GM12865 (cell line): ENCODE results near the gene UTP14C.

Source experiments
- DNase-seq: peaks from one replicate; pipeline ENCODE4 v3.0.0; 2010; ENCODE audit warnings: low read depth
- H3K4me3 ChIP-seq: 2 replicates; pipeline ENCODE4 v1.5.1; 2011; ENCODE audit warnings: mild to moderate bottlenecking, low read depth, low read length, control low read depth
- TF ChIP-seq, protein P1 (sequence below): IDR thresholded peaks from 2 replicates; pipeline ENCODE4 v1.5.1; 2011; ENCODE audit warnings: low read length, control low read depth, low read depth, inconsistent platforms; ENCODE audit not compliant: insufficient read depth; ENCODE audit errors: missing control alignments

UTP14C gene

DNA sequence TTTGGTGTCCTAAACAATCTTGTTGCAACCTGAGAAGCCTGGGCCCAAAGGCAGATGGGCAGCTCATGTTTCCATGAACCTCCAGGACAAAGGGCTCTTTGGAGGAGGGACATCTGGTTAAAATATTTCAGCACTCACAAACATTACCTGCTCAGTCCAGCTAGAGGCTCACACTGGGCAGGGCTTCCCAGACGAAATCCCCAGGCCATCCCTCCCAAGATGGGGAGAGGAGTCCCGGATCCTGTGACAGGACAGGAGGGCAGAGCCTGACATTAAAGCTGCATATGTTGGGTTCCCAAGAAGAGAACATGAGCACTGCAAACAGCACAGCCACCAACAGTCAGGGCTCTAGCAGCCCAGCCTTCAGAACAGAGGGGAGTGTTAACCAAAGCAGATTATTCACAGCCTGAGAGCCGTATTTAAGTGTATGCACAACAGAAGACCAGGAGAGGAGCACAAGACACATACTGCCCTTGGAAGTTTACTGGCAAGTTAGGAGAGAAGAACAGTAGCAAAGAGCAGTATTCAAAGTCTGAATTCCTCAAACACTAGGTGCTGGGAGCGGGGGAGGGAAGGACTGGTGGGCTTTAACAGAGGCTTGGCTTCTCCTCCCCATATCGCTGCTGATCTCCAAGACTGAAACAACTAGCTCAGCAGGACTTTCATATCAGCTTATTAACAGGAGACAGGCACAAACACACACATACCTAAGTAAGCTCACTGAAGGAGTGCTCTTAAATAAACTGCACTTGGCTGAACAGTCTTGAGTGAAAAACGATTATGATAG lies 25.6 kb upstream of the UTP14C start:
- TF ChIP-seq, protein P1, sequence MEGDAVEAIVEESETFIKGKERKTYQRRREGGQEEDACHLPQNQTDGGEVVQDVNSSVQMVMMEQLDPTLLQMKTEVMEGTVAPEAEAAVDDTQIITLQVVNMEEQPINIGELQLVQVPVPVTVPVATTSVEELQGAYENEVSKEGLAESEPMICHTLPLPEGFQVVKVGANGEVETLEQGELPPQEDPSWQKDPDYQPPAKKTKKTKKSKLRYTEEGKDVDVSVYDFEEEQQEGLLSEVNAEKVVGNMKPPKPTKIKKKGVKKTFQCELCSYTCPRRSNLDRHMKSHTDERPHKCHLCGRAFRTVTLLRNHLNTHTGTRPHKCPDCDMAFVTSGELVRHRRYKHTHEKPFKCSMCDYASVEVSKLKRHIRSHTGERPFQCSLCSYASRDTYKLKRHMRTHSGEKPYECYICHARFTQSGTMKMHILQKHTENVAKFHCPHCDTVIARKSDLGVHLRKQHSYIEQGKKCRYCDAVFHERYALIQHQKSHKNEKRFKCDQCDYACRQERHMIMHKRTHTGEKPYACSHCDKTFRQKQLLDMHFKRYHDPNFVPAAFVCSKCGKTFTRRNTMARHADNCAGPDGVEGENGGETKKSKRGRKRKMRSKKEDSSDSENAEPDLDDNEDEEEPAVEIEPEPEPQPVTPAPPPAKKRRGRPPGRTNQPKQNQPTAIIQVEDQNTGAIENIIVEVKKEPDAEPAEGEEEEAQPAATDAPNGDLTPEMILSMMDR, result no peak
- H3K4me3 ChIP-seq, result no peak overlapping the region
- DNase-seq, result no peak

DNA sequence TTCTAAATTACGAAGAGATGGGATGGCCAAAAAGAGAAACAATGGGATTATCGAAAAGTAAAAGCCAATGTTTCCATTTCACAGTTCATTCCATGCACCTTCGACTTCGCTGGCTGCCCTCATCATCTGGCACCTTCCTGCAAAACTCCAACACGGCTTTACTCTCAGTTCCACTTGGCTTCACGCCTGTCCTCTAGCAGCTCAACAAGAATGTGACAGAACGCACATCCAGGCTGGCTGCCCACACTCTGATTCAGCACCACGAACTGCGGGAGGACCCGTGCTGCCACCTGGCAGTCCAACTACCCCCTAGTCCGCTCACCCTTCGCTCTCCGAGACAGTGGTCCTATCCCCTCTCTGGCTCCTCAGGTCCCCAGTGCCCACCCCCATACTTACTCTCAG lies 25.0 kb upstream of the UTP14C start:
- H3K4me3 ChIP-seq, result no peak overlapping the region
- DNase-seq, result no peak
- TF ChIP-seq, protein P1, result no peak

DNA sequence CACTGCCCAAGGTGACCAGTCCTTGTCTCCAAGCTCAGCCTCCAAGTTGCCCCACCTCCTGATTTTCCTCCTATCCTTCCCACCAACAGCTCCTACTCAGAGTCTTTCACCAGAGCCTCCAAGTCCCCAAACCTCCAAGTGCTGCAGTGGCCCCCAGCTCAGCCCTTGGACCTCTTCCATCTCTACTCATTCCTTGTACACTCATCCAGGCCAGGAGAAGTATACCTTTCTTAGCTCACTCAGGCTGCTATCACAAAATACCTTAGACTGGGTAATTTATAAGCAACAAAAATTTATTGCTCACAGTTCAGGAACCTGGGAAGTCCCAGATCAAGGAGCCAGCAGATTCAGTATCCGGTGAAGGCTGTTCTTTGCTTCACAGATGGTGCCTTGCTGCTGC lies 24.6 kb upstream of the UTP14C start:
- DNase-seq, result no peak
- TF ChIP-seq, protein P1, result no peak
- H3K4me3 ChIP-seq, result no peak overlapping the region

DNA sequence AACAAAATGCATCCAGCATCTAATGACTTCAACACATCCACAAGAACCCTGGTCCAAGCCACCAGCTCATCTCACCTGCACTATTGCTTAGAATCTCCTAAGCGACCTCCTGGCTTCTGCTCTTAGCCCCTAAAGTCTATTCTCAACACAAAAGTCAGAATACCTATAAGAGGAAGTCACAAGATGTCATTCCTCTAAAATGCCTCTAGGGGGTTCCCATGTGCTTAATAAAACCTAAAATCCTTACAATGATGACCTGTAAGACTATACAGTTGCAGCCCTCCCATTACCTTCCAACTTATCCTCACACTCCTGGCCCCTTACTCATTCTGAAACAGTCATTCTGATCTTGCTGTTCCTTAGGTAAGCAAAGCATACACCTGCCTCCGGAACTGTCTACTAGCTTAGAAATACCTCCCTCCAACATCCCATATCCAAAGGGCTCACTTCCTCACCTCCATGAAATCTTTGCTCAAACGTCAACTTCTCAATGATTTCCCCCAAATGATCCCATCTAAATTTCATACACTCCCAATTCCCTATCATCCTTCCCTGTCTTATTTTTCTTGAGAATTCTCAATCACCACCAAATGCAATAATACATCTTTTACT lies 23.3 kb upstream of the UTP14C start:
- peak; percentile 56 for DNase-seq
- TF ChIP-seq, protein P1, result peak; percentile 65
- no peak overlapping the region for H3K4me3 ChIP-seq

DNA sequence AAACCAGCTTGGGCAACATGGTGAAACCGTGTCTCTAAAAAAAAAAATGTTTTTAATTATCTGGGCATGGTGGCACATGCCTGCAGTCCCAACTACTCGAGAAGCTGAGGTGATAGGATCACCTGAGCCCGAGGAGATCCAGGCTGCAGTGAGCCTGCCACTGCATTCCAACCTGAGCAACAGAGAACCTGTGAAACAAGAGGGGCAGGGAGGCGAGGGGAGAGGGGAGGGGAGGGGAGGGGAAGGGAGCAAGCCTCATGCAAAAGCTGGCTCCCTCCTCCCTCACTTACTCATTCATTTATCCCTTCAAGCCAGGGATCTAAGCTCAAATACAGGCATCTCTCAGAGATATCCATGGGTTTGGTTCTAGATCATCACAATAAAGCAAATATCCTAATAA lies 22.1 kb upstream of the UTP14C start:
- DNase-seq, result no peak

DNA sequence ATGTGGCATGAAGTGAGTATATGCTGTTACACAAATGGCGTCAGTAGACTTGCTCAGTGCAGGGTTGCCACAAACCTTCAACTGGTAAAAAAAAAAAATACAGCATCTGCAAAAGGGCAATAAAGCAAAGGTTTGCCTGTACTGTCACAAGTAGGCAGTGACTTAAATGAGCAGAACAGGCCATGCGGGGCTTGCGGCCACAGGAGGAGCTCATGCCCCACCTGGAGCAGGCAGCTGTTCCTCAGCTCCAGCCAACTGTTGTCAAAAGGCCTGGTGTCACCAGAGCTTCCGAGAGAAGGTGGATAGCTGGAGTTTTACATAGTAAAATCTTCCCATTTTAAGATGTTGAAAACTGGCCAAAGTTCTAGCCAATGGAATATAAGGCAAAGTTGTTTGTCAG lies 20.9 kb upstream of the UTP14C start:
- TF ChIP-seq, protein P1, result no peak
- no peak overlapping the region for H3K4me3 ChIP-seq
- no peak for DNase-seq

More for the DNA sequence above, 22.1 kb upstream of the UTP14C start:
- TF ChIP-seq, protein P1, result no peak
- no peak overlapping the region for H3K4me3 ChIP-seq
